NK-92 (cell line): ENCODE results near the gene NCKAP1.
"Not testable (repeated sequence)": the region's sequence is repeated elsewhere in the genome, so short reads cannot be mapped to it uniquely, and the experiment has no call there.

Experiments used
- DNase-seq: peaks from one replicate; lab custom pipeline; 2025; ENCODE audit not compliant: unreplicated experiment; lab: John Stamatoyannopoulos, UW

Gene NCKAP1, protein sequence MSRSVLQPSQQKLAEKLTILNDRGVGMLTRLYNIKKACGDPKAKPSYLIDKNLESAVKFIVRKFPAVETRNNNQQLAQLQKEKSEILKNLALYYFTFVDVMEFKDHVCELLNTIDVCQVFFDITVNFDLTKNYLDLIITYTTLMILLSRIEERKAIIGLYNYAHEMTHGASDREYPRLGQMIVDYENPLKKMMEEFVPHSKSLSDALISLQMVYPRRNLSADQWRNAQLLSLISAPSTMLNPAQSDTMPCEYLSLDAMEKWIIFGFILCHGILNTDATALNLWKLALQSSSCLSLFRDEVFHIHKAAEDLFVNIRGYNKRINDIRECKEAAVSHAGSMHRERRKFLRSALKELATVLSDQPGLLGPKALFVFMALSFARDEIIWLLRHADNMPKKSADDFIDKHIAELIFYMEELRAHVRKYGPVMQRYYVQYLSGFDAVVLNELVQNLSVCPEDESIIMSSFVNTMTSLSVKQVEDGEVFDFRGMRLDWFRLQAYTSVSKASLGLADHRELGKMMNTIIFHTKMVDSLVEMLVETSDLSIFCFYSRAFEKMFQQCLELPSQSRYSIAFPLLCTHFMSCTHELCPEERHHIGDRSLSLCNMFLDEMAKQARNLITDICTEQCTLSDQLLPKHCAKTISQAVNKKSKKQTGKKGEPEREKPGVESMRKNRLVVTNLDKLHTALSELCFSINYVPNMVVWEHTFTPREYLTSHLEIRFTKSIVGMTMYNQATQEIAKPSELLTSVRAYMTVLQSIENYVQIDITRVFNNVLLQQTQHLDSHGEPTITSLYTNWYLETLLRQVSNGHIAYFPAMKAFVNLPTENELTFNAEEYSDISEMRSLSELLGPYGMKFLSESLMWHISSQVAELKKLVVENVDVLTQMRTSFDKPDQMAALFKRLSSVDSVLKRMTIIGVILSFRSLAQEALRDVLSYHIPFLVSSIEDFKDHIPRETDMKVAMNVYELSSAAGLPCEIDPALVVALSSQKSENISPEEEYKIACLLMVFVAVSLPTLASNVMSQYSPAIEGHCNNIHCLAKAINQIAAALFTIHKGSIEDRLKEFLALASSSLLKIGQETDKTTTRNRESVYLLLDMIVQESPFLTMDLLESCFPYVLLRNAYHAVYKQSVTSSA

GRCh38 chr2:183038341-183039300 lies at the start of gene NCKAP1:
NCKAP1 (minus strand) TSS chr2:183038457; CDS start chr2:183038099, 358 bp downstream.
- no peak for DNase-seq

DNA sequence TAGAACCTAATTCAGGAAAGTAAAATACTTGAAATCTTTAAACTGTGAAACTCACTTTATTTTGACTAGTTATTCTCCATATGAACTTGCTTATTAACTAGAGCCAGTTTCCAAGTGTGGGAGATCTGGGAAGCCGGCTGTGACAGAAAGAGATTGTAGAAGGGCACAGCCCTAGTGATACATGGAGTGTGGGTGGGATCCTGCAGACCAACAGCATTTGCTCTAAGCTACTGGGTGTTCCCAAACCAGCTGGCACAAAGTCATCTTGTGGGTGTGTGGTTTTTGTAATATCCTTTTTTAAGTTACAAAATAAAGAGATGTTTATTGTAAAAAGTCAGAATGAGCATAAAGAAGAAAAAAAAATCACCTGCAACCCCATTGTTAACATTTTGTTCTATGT lies 43.7 kb upstream of the NCKAP1 start:
- DNase-seq = no peak

GRCh38 chr2:183079139-183079775 lies 41.0 kb upstream of the NCKAP1 start:
- no peak for DNase-seq

GRCh38 chr2:183078464-183079138 lies 40.3 kb upstream of the NCKAP1 start, which contains the start of gene DUSP19:
DUSP19 (plus strand) TSS chr2:183078747; CDS start chr2:183078934, 187 bp downstream.
- DNase-seq = peak; percentile 6

DNA sequence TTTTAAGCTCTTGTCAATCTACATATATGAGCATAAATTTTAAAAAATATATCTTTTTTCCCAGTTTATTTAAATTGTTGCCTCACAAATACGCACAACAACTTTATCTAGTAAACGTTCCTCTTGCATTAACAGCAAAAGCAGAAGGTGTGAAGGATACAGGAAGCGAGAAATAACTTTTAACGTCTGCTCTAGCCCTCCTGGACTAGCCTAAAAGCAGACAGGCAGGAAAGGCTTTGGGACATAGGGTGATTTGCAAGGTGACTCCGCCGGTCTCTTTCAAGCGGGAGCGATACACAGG lies 39.9 kb upstream of the NCKAP1 start:
- DNase-seq = no peak

GRCh38 chr2:183072177-183072576 lies 33.9 kb upstream of the NCKAP1 start:
- DNase-seq = no peak

- no peak for DNase-seq
These were observed 32.9 kb upstream of the NCKAP1 start for GRCh38 chr2:183070942-183071844.

DNA sequence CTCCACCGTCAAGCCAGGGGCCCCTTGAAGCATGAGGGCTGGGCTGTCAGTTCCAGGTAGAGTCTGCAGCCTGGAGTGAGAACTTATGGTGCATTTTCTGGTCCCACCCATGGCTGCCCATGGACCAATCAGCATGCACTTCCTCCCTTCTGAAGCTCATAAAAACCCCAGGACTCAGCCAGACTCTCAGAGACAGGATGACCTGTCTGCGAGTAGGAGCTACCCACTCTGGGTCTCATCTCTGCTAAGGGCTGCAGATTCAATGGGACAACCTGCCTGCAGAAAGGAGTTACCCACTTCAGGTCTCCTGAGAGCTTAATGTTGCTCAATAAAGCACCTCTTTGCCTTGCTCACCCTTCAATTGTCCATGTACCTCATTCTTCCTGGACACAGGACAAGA lies 30.9 kb upstream of the NCKAP1 start:
- no peak for DNase-seq

- DNase-seq = no peak
These were observed 30.3 kb upstream of the NCKAP1 start for GRCh38 chr2:183068561-183068960.

GRCh38 chr2:183063083-183063482 lies 24.8 kb upstream of the NCKAP1 start:
- DNase-seq = no peak

- no peak for DNase-seq
These were observed 22.4 kb upstream of the NCKAP1 start for GRCh38 chr2:183060571-183061231.

DNA sequence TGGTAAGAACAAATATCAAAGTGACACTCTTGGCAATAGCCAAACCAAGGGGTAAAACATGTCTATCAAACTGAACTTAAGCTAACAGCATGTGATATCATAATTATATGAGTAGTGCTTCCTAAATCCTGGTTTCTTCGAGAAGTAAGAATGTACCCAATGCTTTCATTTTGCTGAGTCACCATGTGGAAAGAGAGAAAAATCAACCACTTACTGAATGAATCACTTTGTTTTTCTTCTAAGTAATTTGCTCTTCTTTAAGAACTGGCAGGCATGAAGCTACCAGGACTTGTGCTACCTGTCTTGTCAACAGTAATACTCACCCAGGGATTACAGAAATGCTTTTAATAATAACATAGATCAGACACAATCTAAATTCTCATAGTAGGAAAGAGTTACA lies 21.3 kb upstream of the NCKAP1 start:
- DNase-seq = no peak

DNA sequence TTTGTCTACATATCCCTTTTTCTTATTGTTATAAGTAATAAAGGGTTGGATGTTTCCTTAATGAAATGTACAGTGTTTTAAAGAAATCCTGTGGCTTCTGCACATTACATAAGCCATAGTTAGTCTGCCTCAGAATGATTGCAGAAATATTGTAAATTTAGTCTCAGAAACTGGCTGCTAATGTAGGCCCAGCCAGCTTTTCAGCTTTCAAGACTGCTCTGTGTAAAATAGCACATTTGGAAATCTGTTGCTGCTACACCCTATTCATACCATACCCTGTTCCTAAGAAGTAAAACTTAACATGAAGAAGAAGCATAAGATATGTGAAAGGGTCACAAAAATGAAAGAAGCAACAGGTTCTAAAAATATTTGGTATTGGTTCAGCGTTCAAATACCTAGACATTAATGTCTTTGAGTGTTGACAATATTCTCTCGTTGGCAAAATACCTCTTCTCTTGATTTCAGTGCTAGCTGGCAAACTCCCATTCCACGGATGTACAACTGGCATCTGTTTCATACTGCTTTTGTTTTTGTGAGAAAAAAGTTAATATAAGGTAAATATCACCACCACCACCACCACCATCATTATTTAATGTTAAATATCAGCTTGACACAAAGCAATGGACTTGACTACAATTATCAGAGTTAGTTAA lies 19.2 kb upstream of the NCKAP1 start:
- DNase-seq = no peak

GRCh38 chr2:183049420-183049819 lies 11.2 kb upstream of the NCKAP1 start:
- DNase-seq = no peak

- not testable (repeated sequence) for DNase-seq
These were observed 9.3 kb upstream of the NCKAP1 start for GRCh38 chr2:183047486-183048125.

DNA sequence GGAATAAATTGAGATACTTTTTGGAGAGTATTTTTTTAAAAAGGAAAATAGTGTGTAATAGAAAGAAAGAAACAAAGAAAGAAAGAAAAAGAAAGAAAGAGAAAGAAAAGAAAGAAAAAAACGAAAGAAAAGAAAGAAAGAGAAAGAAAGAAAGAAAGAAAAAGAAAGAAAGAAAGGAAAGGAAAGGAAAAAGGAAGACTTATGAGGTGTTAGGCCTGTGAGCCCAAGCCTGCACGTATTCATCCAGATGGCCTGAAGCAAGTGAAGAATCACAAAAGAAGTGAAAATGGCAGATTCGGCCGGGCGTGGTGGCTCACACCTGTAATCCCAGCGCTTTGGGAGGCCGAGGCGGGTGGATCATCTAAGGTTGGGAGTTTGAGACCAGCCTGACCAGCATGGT lies 5.3 kb upstream of the NCKAP1 start:
- not testable (repeated sequence) for DNase-seq

GRCh38 chr2:183040604-183041003 lies 2.3 kb upstream of the NCKAP1 start:
- DNase-seq = no peak
